Measurements from ENCODE around the gene TGFBR3L. TPM values are rescaled to one million over a fixed set of nuclear protein-coding genes. Genes with fewer than 3 reads are reported as not detected.

The TGFBR3L gene
- total RNA-seq, 2 donors from 2014 or later = 22.1 to 26.7 TPM

DNA sequence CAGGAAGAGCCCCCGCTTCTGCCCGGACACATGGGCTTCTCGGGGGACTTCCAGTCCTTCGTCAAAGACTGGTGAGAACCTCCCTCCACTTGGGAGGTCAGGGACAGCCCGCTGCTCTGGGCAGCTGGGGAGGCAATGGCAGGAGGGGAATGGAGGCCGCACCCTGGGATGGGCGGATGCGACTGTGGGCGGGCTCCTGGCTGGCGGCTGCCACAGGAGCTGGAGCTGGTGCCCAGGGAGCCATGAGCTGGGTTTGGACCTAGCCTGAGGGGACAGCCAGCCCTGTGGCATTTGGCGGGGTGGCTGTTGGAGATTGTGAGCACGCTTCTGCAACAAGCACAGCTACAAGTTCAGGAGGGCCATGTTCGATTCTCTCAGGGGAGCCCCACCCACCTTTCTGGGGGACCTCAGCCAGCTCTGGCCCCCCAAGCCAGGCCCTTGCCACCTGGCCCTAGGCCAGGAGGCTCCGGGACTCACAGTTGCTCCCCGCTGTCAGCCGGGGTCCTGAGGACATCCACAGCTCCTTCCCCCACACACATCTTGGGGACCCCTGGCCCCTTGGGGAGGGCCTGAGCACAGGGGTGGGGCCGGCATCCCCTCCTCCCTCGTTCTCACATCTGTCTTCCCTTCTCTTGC is 3.0 kb upstream of the TGFBR3L start:
- no peak for DNase-seq (ENCODE audit: low spot score)
- Histone ChIP-seq H3K9me3 (no peaks in the 10 kb centered on the region), H3K36me3 (peaks cover 39% of the 10 kb centered on the region), H3K27me3 (peaks cover 0 to 6% of the 10 kb centered on the region in 2 donors), H3K4me3 (no peak overlapping the region), H3K27ac (no peak overlapping the region), H3K4me1 (peaks cover 0 to 31% of the 10 kb centered on the region in 2 donors)
- TF ChIP-seq, protein P1, sequence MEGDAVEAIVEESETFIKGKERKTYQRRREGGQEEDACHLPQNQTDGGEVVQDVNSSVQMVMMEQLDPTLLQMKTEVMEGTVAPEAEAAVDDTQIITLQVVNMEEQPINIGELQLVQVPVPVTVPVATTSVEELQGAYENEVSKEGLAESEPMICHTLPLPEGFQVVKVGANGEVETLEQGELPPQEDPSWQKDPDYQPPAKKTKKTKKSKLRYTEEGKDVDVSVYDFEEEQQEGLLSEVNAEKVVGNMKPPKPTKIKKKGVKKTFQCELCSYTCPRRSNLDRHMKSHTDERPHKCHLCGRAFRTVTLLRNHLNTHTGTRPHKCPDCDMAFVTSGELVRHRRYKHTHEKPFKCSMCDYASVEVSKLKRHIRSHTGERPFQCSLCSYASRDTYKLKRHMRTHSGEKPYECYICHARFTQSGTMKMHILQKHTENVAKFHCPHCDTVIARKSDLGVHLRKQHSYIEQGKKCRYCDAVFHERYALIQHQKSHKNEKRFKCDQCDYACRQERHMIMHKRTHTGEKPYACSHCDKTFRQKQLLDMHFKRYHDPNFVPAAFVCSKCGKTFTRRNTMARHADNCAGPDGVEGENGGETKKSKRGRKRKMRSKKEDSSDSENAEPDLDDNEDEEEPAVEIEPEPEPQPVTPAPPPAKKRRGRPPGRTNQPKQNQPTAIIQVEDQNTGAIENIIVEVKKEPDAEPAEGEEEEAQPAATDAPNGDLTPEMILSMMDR (IDR thresholded peaks at IDR 0.05) = no peak

GRCh38 chr19:7912144-7912696 is 2.4 kb upstream of the TGFBR3L start:
- Histone ChIP-seq H3K27ac (no peak overlapping the region), H3K9me3 (no peaks in the 10 kb centered on the region), H3K4me3 (no peak overlapping the region), H3K4me1 (peaks cover 0 to 32% of the 10 kb centered on the region in 2 donors), H3K27me3 (peaks cover 0 to 6% of the 10 kb centered on the region in 2 donors), H3K36me3 (peaks cover 36% of the 10 kb centered on the region)
- TF ChIP-seq, protein P1 (IDR thresholded peaks at IDR 0.05) = no peak
- DNase-seq (ENCODE audit: low spot score) = no peak

DNA sequence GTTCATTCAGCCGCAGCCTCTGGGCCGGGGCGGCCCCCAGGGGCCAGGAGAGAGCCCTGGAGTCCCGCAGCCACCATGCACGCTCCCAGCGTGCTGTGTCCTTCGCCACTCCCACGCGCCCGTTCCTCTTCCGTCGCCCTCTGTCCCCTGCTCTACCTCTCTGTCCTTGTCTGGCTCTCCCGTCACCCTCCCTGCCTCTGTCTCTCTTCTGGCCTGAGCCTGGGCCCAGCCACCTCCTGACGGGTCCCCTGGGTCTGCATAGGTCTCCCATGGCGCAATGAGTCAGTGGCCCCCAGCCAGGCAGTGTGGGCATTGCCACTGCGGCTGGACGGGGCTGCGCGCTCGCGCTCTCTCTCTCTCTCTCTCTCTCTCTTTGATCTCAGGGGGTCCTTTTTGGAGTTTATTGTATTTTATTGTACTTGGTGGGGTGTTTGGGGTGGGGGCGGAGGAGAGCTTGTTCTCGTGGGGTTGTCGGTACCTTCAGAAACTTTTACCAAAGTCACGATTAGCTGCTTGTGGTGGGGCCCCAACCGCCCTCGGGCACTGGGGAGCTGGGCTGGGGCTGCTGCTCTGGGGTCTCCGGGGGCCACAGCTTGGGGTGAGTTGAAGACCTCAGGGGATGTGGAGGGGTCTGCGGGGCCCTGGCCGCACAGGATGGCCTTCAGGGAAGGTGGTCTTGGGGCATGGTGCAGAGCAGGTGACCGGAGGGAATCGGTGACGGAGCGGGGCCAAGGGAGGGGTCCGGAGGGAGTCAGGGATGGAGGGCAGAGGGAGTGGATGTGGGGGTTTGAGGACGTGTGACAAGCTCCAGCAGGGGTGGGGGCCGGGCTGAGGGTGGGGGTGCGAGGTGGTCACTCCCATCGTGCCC is 1.7 kb upstream of the TGFBR3L start:
- Histone ChIP-seq H3K9me3 (no peaks in the 10 kb centered on the region), H3K4me3 (no peak overlapping the region), H3K27me3 (peaks cover 0 to 12% of the 10 kb centered on the region in 2 donors), H3K4me1 (peaks cover 0 to 32% of the 10 kb centered on the region in 2 donors), H3K27ac (no peak overlapping the region), H3K36me3 (peaks cover 36% of the 10 kb centered on the region)
- no peak for DNase-seq (ENCODE audit: low spot score)
- TF ChIP-seq, protein P1 (IDR thresholded peaks at IDR 0.05) = no peak

GRCh38 chr19:7913652-7914051 is 978 bp upstream of the TGFBR3L start:
- peaks cover 0 to 26% of the 10 kb centered on the region in 2 donors for H3K4me1 ChIP-seq
- H3K9me3 ChIP-seq = no peaks in the 10 kb centered on the region
- DNase-seq (ENCODE audit: low spot score) = no peak
- H3K4me3 ChIP-seq = no peak overlapping the region
- TF ChIP-seq, protein P1 (IDR thresholded peaks at IDR 0.05) = no peak
- H3K27me3 ChIP-seq = peaks cover 0 to 15% of the 10 kb centered on the region in 2 donors
- peaks cover 36% of the 10 kb centered on the region for H3K36me3 ChIP-seq
- H3K27ac ChIP-seq = no peak overlapping the region

- Histone ChIP-seq H3K36me3 (peaks cover 36% of the 10 kb centered on the region), H3K9me3 (no peaks in the 10 kb centered on the region), H3K4me3 (no peak overlapping the region), H3K27me3 (peaks cover 0 to 15% of the 10 kb centered on the region in 2 donors), H3K4me1 (peaks cover 0 to 27% of the 10 kb centered on the region in 2 donors), H3K27ac (no peak overlapping the region)
- TF ChIP-seq, protein P1 (IDR thresholded peaks at IDR 0.05) = no peak
- no peak for DNase-seq (ENCODE audit: low spot score)
Measured at GRCh38 chr19:7914099-7914498, 531 bp upstream of the TGFBR3L start.

All from right atrium auricular region (tissue), 2 donors.